GM19372 (cell line): ENCODE data around the gene ANKLE1.

Source experiments
- ATAC-seq: cut with Tn5 transposase; IDR thresholded peaks from one replicate; pipeline ENCODE4 v1.9.1; 2021; ENCODE audit warnings: mild to moderate bottlenecking, low read depth, moderate library complexity; ENCODE audit not compliant: unreplicated experiment

ANKLE1 gene

GRCh38 chr19:17281391-17282304 lies at the start of gene ANKLE1:
ANKLE1 (plus strand) TSS chr19:17281901; CDS start chr19:17281921, 20 bp downstream.
- peak; percentile 51 for ATAC-seq

GRCh38 chr19:17232258-17232657 lies 49.4 kb upstream of the ANKLE1 start:
- ATAC-seq = no peak

- ATAC-seq = no peak
Observed at GRCh38 chr19:17234911-17235299, 46.8 kb upstream of the ANKLE1 start.

GRCh38 chr19:17235300-17235970 lies 46.3 kb upstream of the ANKLE1 start:
- no peak for ATAC-seq

- no peak for ATAC-seq
Observed at GRCh38 chr19:17235971-17236777, 45.5 kb upstream of the ANKLE1 start.

GRCh38 chr19:17236811-17237543 lies 44.7 kb upstream of the ANKLE1 start:
- no peak for ATAC-seq

- no peak for ATAC-seq
Observed at GRCh38 chr19:17237747-17238706, 43.7 kb upstream of the ANKLE1 start.

GRCh38 chr19:17240062-17240752 lies 41.5 kb upstream of the ANKLE1 start:
- ATAC-seq = no peak

- no peak for ATAC-seq
Observed at GRCh38 chr19:17240826-17241399, 40.8 kb upstream of the ANKLE1 start.

GRCh38 chr19:17242431-17243208 lies 39.1 kb upstream of the ANKLE1 start:
- no peak for ATAC-seq

GRCh38 chr19:17243211-17243829 lies 38.4 kb upstream of the ANKLE1 start:
- ATAC-seq = no peak

GRCh38 chr19:17243830-17244617 lies 37.7 kb upstream of the ANKLE1 start:
- ATAC-seq = no peak

- no peak for ATAC-seq
Observed at GRCh38 chr19:17244618-17245534, 36.8 kb upstream of the ANKLE1 start.

GRCh38 chr19:17245535-17245984 lies 36.1 kb upstream of the ANKLE1 start, which contains the start of gene NR2F6:
NR2F6 (minus strand) TSS chr19:17245919; CDS start chr19:17245220, 699 bp downstream.
- ATAC-seq = peak; percentile 6
